ENCODE data around the gene NOSIP. TPM values are rescaled to one million over a fixed set of nuclear protein-coding genes. Genes with fewer than 3 reads are reported as not detected.

Gene NOSIP
- total and polyA plus RNA-seq, 10 of the 15 experiments (the other 5 are each of a cell fraction or from before 2014, with no cell fraction given), result 7.2 to 85.5 (median 48.4) TPM

DNA sequence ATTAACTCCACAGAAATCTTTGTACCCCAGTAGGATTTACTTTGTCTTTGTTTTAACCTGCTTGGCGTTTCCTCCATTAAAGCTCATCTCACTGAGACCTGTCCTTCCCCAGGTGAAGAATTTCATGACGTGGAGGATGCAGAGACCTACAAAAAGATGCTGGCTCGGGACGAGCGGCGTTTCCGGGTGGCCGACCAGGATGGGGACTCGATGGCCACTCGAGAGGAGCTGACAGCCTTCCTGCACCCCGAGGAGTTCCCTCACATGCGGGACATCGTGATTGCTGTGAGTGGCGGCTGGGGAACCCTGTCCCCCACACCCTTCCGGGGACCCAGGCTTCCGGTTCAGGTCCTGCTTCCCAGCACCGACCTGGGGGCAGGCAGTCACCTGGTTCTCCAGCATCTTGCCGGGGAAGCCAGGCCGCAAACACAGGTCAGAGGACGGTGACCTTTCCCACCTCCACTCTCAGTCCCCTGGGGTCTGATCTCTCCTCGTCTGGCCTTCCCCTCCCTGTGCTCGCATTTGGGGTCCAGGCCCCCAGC lies 43.4 kb downstream of the NOSIP start:
- no peaks in the 10 kb centered on the region for H3K79me2 ChIP-seq (ENCODE audit: control insufficient read depth, insufficient read depth, low read length)
- CTCF ChIA-PET, result interaction anchor here (1.9 to 3.5 kb wide), 2 partner anchors 10 to 34 kb away, joined by 6 to 20 read pairs; no protein-coding TSS in a partner anchor
- POLR2A ChIA-PET, result interaction anchor here (0.6 kb wide), 1 partner anchor 27 kb away, joined by 3 read pairs; no protein-coding TSS in a partner anchor
- no peak overlapping the region for H2AFZ ChIP-seq (ENCODE audit: control insufficient read depth, low read depth, low read length)
- no peaks in the 10 kb centered on the region for H4K20me1 ChIP-seq (ENCODE audit: control insufficient read depth, insufficient read depth)
- no peaks in the 10 kb centered on the region for H3K9me3 ChIP-seq (replicated peaks; ENCODE audit: control insufficient read depth, insufficient read depth, low read length)
- SMC1A ChIA-PET (ENCODE audit: uncharacterized antibody, unreplicated experiment), result interaction anchor here (3.1 kb wide), 1 partner anchor 10 kb away, joined by 12 read pairs; no protein-coding TSS in a partner anchor
- no peak overlapping the region for H3K27ac ChIP-seq (ENCODE audit: control insufficient read depth, insufficient read depth)
- FAIRE-seq, result no peak
- intact Hi-C loops (cut with micrococcal nuclease; ENCODE audit: unreplicated experiment) (no loop called here), in situ Hi-C loops (cut with MboI) (no loop called here)
- no peaks in the 10 kb centered on the region for H3K36me3 ChIP-seq (ENCODE audit: control insufficient read depth in 2 of 2, insufficient read depth in 2 of 2, low read length in 1 of 2)
- no peak overlapping the region for H3K9ac ChIP-seq (ENCODE audit: control insufficient read depth, insufficient read depth, low read length)
- ATAC-seq, result no peak
- BruUV-seq (replicated peaks), result no TSS peak
- no peak overlapping the region for H3K4me3 ChIP-seq
- DNase-seq (ENCODE audit: low read depth, low spot score), result no peak
- RAD21 ChIA-PET (ENCODE audit: unreplicated experiment), result no interaction called here
- H3K4me1 ChIP-seq (ENCODE audit: control insufficient read depth, insufficient read depth, low read length), result peaks cover 10% of the 10 kb centered on the region
- WGBS (ENCODE audit: insufficient coverage, insufficient replicate concordance, low lambda C conversion rate, missing lambda C conversion rate), result 72% methylated on average over 22 of the region's 22 CpGs
- no peak overlapping the region for H3K4me2 ChIP-seq (ENCODE audit: control insufficient read depth, insufficient read depth)
- H3K27me3 ChIP-seq (replicated peaks in 1 of 2; ENCODE audit: control insufficient read depth in 2 of 2, insufficient read depth in 2 of 2, low read length in 1 of 2), result peaks cover 2 to 4% of the 10 kb centered on the region in 2 experiments; a peak in 3 of 4 replicates
- TF ChIP-seq, protein P1, sequence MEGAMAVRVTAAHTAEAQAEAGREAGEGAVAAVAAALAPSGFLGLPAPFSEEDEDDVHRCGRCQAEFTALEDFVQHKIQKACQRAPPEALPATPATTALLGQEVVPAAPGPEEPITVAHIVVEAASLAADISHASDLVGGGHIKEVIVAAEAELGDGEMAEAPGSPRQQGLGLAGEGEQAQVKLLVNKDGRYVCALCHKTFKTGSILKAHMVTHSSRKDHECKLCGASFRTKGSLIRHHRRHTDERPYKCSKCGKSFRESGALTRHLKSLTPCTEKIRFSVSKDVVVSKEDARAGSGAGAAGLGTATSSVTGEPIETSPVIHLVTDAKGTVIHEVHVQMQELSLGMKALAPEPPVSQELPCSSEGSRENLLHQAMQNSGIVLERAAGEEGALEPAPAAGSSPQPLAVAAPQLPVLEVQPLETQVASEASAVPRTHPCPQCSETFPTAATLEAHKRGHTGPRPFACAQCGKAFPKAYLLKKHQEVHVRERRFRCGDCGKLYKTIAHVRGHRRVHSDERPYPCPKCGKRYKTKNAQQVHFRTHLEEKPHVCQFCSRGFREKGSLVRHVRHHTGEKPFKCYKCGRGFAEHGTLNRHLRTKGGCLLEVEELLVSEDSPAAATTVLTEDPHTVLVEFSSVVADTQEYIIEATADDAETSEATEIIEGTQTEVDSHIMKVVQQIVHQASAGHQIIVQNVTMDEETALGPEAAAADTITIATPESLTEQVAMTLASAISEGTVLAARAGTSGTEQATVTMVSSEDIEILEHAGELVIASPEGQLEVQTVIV (IDR thresholded peaks at IDR 0.05; ENCODE audit: borderline replicate concordance, partially characterized antibody), result no peak
- TF ChIP-seq JUNB (IDR thresholded peaks at IDR 0.05), result no peak
- TF ChIP-seq IKZF2 (IDR thresholded peaks at IDR 0.05), result no peak
- TF ChIP-seq CTCF (IDR thresholded peaks at IDR 0.05 in 2 of 3, conservative IDR thresholded peaks at IDR 0.05 in 1 of 3; ENCODE audit: control insufficient read depth in 2 of 3, extremely low read depth in 1 of 3, insufficient read depth in 1 of 3, low read depth in 3 of 3, low read length in 3 of 3), result no peak
- TF ChIP-seq RBBP5 (conservative IDR thresholded peaks at IDR 0.05), result no peak
- TF ChIP-seq IRF5 (IDR thresholded peaks at IDR 0.05; ENCODE audit: borderline replicate concordance), result no peak
- no peak for TF ChIP-seq EZH2 (IDR thresholded peaks at IDR 0.05; ENCODE audit: borderline replicate concordance, control insufficient read depth, low read depth, low read length)
- TF ChIP-seq, protein P2, sequence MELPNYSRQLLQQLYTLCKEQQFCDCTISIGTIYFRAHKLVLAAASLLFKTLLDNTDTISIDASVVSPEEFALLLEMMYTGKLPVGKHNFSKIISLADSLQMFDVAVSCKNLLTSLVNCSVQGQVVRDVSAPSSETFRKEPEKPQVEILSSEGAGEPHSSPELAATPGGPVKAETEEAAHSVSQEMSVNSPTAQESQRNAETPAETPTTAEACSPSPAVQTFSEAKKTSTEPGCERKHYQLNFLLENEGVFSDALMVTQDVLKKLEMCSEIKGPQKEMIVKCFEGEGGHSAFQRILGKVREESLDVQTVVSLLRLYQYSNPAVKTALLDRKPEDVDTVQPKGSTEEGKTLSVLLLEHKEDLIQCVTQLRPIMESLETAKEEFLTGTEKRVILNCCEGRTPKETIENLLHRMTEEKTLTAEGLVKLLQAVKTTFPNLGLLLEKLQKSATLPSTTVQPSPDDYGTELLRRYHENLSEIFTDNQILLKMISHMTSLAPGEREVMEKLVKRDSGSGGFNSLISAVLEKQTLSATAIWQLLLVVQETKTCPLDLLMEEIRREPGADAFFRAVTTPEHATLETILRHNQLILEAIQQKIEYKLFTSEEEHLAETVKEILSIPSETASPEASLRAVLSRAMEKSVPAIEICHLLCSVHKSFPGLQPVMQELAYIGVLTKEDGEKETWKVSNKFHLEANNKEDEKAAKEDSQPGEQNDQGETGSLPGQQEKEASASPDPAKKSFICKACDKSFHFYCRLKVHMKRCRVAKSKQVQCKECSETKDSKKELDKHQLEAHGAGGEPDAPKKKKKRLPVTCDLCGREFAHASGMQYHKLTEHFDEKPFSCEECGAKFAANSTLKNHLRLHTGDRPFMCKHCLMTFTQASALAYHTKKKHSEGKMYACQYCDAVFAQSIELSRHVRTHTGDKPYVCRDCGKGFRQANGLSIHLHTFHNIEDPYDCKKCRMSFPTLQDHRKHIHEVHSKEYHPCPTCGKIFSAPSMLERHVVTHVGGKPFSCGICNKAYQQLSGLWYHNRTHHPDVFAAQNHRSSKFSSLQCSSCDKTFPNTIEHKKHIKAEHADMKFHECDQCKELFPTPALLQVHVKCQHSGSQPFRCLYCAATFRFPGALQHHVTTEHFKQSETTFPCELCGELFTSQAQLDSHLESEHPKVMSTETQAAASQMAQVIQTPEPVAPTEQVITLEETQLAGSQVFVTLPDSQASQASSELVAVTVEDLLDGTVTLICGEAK (IDR thresholded peaks at IDR 0.05; ENCODE audit: borderline replicate concordance), result no peak
- no peak for TF ChIP-seq ZNF384 (IDR thresholded peaks at IDR 0.05; ENCODE audit: borderline replicate concordance, low read depth, low read length)
- TF ChIP-seq MAX (IDR thresholded peaks at IDR 0.05; ENCODE audit: low read depth, low read length), result no peak
- TF ChIP-seq ZNF622 (IDR thresholded peaks at IDR 0.05), result no peak

Data from GM12878 (cell line).